ENCODE measurements around the gene UBE2D1. TPM values are rescaled to one million over a fixed set of nuclear protein-coding genes. Genes with fewer than 3 reads are reported as not detected.

The UBE2D1 gene
- total and polyA plus RNA-seq, 2 of the 13 experiments (the other 11 are each of a cell fraction or from before 2014, with no cell fraction given): 6.2 to 13.8 TPM

GRCh38 chr10:58322072-58322834, 12.6 kb upstream of the UBE2D1 start:
- ATAC-seq (peak; percentile 81), DNase-seq (ENCODE audit: low spot score) (peak; percentile 80), FAIRE-seq (peak; percentile 81)
- Histone ChIP-seq H2AFZ (ENCODE audit: low read length) (peak overlapping the region; percentile 70), H3K4me2 (ENCODE audit: low read depth, low read length) (peak overlapping the region; percentile 74), H3K27ac (ENCODE audit: extremely low read length, insufficient read depth, low read length) (peak overlapping the region; percentile 25), H3K4me1 (ENCODE audit: insufficient read depth, low read length) (peaks cover 36% of the 10 kb centered on the region), H3K27me3 (ENCODE audit: control insufficient read depth in 1 of 2, insufficient read depth in 2 of 2, low read length in 2 of 2) (no peaks in the 10 kb centered on the region), H3K9ac (ENCODE audit: insufficient read depth, low read depth, low read length) (no peak overlapping the region), H3K4me3 (replicated peaks in 1 of 3; ENCODE audit: insufficient read depth in 1 of 3, low read depth in 2 of 3, low read length in 3 of 3) (peak overlapping the region in 2 of 3 experiments; percentile 40 to 50; a peak in 3 of 6 replicates), H3K79me2 (ENCODE audit: insufficient read depth, low read length) (no peaks in the 10 kb centered on the region), H4K20me1 (ENCODE audit: insufficient read depth, low read length) (no peaks in the 10 kb centered on the region), H3K36me3 (replicated peaks in 1 of 2; ENCODE audit: control insufficient read depth in 1 of 2, insufficient read depth in 2 of 2, low read length in 2 of 2) (no peaks in the 10 kb centered on the region), H3K9me3 (ENCODE audit: low read length) (no peaks in the 10 kb centered on the region)
- in situ Hi-C loops (cut with HindIII; ENCODE audit: extremely low pct_ligation_motif_present, low pct_unique_long_range_greater_than_20kb) (no loop called here), intact Hi-C loops (cut with micrococcal nuclease; ENCODE audit: unreplicated experiment) (no loop called here)
- 0% methylated on average over 3 of the region's 3 CpGs for WGBS (ENCODE audit: low lambda C conversion rate)
- BruUV-seq (replicated peaks): no TSS peak
- ChIA-PET CTCF (ENCODE audit: low intra/inter-chr PET ratio, low total read pairs) (no interaction called here), POLR2A (interaction anchor here (2.0 kb wide), 1 partner anchor 13 kb away, joined by 7 read pairs; no protein-coding TSS in a partner anchor)
- no peak for TF ChIP-seq ZNF761 (CRISPR knock-in tag; conservative IDR thresholded peaks at IDR 0.05)
- peak; percentile 29; the same call in 1 of the 2 replicates for TF ChIP-seq NR2F2 (IDR thresholded peaks at IDR 0.05; ENCODE audit: borderline replicate concordance, low read depth)
- TF ChIP-seq BRD4 (CRISPR knock-in tag; IDR thresholded peaks at IDR 0.05): no peak
- TF ChIP-seq, protein P1, sequence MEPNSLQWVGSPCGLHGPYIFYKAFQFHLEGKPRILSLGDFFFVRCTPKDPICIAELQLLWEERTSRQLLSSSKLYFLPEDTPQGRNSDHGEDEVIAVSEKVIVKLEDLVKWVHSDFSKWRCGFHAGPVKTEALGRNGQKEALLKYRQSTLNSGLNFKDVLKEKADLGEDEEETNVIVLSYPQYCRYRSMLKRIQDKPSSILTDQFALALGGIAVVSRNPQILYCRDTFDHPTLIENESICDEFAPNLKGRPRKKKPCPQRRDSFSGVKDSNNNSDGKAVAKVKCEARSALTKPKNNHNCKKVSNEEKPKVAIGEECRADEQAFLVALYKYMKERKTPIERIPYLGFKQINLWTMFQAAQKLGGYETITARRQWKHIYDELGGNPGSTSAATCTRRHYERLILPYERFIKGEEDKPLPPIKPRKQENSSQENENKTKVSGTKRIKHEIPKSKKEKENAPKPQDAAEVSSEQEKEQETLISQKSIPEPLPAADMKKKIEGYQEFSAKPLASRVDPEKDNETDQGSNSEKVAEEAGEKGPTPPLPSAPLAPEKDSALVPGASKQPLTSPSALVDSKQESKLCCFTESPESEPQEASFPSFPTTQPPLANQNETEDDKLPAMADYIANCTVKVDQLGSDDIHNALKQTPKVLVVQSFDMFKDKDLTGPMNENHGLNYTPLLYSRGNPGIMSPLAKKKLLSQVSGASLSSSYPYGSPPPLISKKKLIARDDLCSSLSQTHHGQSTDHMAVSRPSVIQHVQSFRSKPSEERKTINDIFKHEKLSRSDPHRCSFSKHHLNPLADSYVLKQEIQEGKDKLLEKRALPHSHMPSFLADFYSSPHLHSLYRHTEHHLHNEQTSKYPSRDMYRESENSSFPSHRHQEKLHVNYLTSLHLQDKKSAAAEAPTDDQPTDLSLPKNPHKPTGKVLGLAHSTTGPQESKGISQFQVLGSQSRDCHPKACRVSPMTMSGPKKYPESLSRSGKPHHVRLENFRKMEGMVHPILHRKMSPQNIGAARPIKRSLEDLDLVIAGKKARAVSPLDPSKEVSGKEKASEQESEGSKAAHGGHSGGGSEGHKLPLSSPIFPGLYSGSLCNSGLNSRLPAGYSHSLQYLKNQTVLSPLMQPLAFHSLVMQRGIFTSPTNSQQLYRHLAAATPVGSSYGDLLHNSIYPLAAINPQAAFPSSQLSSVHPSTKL (CRISPR knock-in tag; IDR thresholded peaks at IDR 0.05): peak; percentile 76
- TF ChIP-seq ZFX (CRISPR knock-in tag; IDR thresholded peaks at IDR 0.05; ENCODE audit: low read depth): no peak
- no peak for TF ChIP-seq MBD4 (IDR thresholded peaks at IDR 0.05; ENCODE audit: borderline replicate concordance, low read length)
- TF ChIP-seq ZNF773 (CRISPR knock-in tag; IDR thresholded peaks at IDR 0.05; ENCODE audit: borderline replicate concordance): no peak
- no peak for TF ChIP-seq ZNF501 (CRISPR knock-in tag; IDR thresholded peaks at IDR 0.05)
- TF ChIP-seq RFX5 (IDR thresholded peaks at IDR 0.05; ENCODE audit: low read depth, low read length): no peak
- TF ChIP-seq HNF4A (CRISPR knock-in tag; IDR thresholded peaks at IDR 0.05): peak; percentile 67; the same call in 1 of the 2 replicates
- TF ChIP-seq NR2F6 (IDR thresholded peaks at IDR 0.05): peak; percentile 67
- peak; percentile 72 for TF ChIP-seq NR2F6 (CRISPR knock-in tag; IDR thresholded peaks at IDR 0.05)
- no peak for TF ChIP-seq HOXA7 (CRISPR knock-in tag; IDR thresholded peaks at IDR 0.05)
- TF ChIP-seq TRIM22 (IDR thresholded peaks at IDR 0.05): no peak
- peak; percentile 44 for TF ChIP-seq SAP130 (CRISPR knock-in tag; IDR thresholded peaks at IDR 0.05; ENCODE audit: low read depth)
- TF ChIP-seq KLF16 (CRISPR knock-in tag; IDR thresholded peaks at IDR 0.05): no peak

Data from HepG2 (cell line).